HG02943 (cell line): ENCODE measurements around the gene ANAPC2.

Experiments used
- ATAC-seq: cut with Tn5 transposase; IDR thresholded peaks from one replicate; pipeline ENCODE4 v1.9.1; 2021; ENCODE audit warnings: mild to moderate bottlenecking, low read depth, moderate library complexity; ENCODE audit not compliant: unreplicated experiment

The ANAPC2 gene

DNA sequence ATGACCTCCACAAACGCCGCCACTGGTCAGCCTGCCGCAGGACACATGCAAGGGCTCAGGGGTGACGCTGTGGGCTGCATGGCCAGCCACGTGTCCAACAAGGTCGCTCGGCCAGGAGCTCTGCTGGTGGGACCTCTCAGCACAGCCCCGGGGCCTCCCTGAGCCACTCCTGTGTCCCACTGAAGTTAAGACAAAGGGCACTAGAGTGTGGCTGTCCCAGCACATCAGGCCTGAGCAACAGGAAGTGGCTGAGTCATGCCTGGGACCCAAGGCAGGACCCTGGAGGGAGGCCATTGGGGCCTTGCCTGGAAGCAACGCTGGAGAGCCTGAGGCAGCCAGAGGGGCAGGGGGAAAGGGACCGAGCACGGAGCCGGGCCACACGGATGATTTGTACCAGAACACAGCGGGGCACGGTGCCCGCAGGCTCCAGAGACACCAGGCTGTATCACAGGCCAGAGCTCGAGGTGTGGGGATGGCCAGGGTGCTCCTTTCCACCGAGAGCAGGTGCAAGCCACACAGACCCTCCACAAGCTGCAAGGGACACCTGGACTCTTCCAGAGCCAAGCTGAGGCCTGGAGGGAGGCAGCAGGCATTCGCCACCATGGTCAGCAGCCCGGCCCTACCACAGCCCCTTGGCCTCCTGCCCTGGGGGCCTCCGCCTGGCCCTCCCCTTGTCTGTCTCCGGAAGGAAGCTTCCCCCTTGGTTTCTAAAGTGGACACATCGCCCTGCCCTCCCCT is 10.0 kb downstream of the ANAPC2 start:
- ATAC-seq = no peak

DNA sequence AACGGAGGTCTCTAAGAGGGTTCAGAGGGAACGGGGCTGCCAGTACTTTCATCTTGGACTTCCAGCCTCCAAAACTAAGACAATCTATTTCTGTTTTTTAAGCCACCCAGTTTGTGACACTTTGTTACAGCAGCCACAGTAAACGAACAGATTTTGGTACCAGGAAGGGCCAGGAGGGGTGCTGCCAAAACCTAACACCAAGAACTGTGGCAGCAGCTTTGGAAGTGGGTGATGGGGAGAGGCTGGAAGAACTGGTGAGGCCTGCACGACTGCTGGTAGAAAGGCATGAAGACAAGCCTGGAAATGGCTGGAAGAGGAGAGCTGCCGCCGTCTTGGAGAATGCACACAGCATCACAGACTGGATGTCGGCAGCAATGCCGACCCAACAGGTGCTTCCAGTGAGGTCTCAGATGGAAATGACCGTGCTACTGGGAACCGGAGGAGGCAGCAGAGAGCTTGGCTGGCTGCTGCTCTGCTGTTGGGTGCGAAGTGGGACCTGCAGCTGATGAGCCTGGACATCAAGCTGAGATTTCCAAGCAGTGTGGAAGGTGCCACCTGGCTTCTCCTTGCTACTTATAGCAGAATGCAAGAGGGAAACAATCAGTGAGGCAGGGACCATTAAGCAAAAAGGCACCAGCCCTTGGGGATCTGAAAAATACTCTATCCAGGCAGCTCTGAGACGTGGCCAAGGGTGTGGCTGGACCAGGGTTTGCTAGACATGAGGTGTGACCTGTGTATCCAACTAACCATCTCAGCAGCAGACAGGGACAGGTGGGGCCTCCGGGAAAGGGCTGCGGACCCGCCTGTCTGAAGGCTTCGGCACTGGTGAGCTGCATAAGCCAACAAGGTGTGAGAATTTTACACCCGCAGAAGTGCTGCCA is 11.8 kb downstream of the ANAPC2 start:
- no peak for ATAC-seq

GRCh38 chr9:137175345-137175961 is 12.9 kb downstream of the ANAPC2 start:
- no peak for ATAC-seq

DNA sequence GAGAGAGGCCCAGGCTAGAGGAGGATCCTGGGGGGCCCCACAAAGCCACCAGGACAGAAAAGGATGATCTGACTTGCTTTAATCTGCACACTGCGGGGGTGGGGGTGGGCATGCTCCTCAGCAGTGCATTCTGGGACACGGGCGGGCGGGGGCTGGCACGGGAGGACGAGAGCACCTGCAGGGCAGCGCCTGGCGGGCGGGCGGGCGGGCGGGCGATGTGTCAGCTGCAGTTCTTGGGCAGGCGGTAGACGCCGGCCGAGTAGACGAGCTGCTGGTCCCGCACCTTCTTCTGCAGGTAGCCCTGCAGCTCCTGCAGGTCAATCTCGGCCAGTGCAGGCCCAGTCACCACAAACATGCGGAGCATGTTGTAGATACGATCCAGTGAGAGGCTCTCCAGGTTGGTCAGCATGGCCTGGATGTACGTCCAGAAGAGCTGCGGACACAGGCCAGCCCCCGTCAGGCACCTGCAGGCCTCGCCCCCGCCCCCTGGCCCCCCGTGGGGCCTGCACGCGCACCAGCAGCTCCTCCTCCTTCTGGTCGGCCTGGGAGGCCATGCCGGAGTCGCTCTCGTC is 13.6 kb downstream of the ANAPC2 start:
- no peak for ATAC-seq

GRCh38 chr9:137173796-137174664 is 14.3 kb downstream of the ANAPC2 start:
- ATAC-seq = no peak

DNA sequence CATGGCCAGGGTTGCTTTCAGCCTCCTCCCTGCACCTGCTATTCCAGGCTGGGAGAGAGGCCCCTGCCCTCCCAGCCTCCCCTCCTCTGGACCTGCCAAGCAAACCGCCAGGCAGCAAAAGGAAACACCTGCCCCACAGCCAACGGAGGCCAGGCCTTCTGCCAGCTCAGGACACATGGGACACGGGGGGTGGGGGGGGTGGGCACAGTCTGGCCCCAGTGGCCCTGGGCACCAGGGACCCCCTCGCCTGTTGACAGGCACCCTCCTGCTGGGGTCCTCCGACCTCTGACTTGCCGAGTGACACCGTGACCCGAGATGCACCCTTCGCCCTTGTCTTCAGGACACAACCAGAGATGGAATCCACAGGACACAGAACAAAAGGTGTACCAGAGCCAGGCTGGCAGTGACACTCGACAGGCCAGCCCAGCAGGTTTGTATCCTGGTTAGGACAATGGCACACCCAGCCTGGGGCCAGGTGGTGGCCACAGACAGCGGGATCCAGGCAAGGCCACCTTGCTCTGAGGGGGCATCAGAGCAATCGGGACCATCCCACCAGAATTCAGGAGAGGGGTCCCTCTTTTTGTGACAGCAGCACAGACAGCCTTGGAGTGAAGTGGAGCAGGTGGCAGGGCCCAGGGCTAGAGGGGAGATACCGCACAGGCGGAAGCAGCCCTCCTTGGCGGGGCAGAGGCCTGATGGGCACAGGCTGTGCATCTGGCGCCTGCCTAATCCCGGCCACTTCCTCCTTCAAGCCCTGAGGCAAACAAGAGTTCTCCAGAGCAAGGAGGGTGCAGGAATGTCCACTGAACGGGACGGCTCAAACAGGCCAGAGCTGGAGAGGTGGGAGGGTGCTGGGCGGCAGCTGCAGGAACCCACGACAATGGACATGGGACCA is 15.2 kb downstream of the ANAPC2 start:
- ATAC-seq = no peak

DNA sequence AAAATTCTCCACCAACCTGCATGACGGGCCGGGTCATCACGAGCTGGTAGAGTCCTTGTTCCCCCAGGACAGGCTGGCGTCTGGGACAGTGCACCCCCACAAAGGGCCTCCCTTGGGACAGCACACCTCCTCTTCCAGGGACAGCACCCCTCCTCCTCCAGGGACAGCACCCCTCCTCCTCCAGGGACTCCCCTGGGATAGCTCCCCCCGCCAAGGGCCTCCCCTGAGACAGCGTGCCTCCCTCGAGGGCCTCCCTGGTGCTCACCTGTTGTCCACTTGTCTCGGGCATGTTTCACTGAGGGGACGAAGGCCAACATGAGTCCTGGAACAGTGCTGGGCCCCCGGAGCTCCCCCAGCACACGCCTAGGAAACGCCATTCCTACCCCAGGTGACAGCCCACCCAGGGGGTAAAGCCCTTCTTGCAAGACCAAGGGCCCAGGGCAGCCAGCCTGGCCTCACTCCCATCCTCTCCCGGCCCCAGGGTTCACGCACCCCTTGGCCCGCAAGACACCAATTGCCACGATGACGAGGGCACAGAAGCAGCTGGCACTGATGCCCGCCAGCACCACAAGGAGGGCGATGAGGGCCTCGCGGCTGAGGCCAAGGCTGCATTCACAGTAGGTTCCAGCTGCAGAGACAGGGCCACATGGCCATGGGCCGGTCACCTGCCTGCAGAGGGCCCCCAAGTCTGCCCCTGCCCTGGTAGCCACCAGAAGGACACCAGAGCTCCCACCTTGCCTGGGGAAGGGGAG is 17.0 kb downstream of the ANAPC2 start:
- no peak for ATAC-seq

GRCh38 chr9:137170486-137171148 is 17.7 kb downstream of the ANAPC2 start:
- no peak for ATAC-seq

DNA sequence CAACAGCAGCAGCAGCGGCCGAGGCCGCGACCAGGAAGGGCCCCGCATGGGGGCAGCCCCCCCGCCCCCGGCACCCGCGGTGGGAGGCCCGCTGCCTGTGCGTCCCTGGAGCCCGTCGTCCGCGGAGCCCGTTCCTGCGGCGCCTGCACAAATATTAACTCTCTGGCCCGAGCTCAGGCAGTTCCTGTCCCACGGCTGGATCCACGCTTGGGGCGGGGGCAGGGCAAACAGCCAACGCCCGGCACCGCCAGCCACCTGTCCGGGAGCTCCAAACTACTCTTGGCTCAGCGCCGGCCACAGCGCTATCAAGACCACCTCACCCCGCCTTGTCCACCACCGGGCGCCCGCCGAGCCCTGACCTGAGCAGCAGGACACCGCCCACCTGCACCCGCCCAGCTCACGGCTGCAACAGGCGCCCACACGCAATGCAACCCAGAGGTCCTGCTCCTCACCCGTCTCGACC is 18.4 kb downstream of the ANAPC2 start, which contains the start of gene LRRC26:
Gene LRRC26, minus strand, starts transcription at position 156 of the 463 bp plus-strand sequence. Its CDS starts 108 bp downstream, at position 48.
- no peak for ATAC-seq

DNA sequence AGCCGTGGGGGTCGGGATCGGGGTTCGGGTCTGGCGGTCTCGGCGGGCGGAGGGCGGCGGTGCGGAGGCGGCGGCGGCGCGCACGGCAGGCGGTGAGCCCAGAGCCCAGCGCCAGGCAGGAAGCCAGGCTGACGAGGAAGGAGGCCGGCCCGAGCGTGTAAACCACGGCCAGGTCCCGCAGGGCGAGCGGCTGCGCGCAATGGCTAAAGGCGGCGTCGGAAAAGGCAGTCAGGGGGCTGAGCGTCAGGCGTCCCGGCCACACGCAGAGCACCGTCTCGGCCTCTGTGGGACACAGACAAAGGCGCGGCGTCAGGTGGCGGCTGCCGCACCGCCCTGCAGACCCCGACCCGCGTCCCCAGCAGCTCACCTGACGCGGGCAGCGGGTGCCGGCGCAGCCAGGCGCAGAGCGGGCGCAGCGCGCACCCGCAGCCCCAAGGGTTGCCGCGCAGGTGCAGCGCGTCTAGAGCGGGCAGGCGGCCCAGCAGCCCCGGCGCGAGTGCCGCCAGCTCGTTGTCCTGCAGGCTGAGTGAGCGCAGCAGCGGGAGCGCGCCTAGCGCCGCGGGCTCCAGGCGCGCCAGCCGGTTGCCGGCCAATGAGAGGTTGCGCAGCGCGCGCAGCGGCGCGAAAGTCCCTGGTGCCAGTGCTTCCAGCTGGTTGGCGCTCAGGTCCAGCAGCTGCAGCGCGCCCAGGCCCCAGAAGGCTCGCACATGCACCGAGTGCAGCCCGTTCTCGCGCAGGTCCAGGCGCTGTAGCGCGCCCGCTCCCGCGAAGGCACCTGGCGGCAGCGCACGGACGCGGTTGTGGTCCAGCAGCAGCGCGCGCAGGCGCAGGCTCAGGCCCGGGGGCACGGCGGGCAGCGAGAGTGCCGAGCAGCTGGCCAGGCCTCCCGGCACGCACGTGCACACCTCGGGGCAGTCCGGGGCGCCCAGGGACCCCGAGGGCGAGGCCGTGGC is 19.2 kb downstream of the ANAPC2 start:
- no peak for ATAC-seq

DNA sequence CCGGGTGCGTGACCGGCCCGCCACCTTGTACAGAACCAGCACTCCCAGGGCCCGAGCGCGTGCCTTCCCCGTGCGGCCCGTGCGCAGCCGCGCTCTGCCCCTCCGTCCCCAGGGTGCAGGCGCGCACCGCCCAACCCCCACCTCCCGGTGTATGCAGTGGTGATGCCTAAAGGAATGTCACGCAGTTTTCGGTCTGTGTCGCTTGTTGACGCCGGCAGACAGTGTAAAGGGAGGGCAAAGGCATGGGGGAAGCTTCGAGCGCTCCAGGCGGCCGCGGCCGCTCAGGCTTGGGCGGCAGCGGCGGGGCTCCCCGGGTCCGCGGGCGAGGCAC is 19.8 kb downstream of the ANAPC2 start:
- no peak for ATAC-seq

DNA sequence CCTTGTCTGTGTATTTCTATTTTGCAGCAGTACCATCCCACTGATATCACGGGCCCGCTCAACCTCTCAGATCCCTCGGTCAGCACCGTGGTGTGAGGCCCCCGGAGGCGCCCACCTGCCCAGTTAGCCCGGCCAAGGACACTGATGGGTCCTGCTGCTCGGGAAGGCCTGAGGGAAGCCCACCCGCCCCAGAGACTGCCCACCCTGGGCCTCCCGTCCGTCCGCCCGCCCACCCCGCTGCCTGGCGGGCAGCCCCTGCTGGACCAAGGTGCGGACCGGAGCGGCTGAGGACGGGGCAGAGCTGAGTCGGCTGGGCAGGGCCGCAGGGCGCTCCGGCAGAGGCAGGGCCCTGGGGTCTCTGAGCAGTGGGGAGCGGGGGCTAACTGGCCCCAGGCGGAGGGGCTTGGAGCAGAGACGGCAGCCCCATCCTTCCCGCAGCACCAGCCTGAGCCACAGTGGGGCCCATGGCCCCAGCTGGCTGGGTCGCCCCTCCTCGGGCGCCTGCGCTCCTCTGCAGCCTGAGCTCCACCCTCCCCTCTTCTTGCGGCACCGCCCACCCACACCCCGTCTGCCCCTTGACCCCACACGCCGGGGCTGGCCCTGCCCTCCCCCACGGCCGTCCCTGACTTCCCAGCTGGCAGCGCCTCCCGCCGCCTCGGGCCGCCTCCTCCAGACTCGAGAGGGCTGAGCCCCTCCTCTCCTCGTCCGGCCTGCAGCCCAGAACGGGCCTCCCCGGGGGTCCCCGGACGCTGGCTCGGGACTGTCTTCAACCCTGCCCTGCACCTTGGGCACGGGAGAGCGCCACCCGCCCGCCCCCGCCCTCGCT is 20.4 kb downstream of the ANAPC2 start:
- no peak for ATAC-seq

DNA sequence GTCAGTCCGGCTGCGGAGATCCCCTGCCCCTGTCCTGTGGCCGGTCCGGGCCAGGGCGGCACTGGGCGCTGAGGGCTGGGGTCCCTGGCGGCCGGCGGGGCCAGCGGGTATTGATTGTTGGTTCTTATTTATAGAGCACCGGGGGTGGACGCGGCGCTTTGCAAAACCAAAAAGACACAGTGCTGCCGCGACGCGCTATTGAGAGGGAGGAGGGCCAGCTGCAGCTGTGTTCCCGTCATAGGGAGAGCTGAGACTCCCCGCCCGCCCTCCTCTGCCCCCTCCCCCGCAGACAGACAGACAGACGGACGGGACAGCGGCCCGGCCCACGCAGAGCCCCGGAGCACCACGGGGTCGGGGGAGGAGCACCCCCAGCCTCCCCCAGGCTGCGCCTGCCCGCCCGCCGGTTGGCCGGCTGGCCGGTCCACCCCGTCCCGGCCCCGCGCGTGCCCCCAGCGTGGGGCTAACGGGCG is 21.0 kb downstream of the ANAPC2 start:
- ATAC-seq = no peak

- no peak for ATAC-seq
Measured at GRCh38 chr9:137166380-137167229, 21.8 kb downstream of the ANAPC2 start.
